Measurements from ENCODE around the gene PRKCZ.

The PRKCZ gene

GRCh38 chr1:2022063-2022770 is 28.0 kb upstream of the PRKCZ start:
- Histone ChIP-seq H3K4me1 (ENCODE audit: control insufficient read depth in 1 of 2, insufficient read depth in 1 of 2, low read depth in 1 of 2, low read length in 1 of 2) (peaks cover 0 to 8% of the 10 kb centered on the region in 2 experiments), H3K27me3 (peaks cover 86% of the 10 kb centered on the region), H3K4me3 (ENCODE audit: low read depth in 1 of 2, low read length in 1 of 2) (no peak overlapping the region), H3K27ac (no peak overlapping the region), H3K36me3 (no peaks in the 10 kb centered on the region), H3K9me3 (no peaks in the 10 kb centered on the region)
- no peak for TF ChIP-seq CTCF (IDR thresholded peaks at IDR 0.05)

- Histone ChIP-seq H3K27ac (no peak overlapping the region), H3K27me3 (peaks cover 76% of the 10 kb centered on the region), H3K9me3 (no peaks in the 10 kb centered on the region), H3K4me1 (ENCODE audit: control insufficient read depth in 1 of 2, insufficient read depth in 1 of 2, low read depth in 1 of 2, low read length in 1 of 2) (peaks cover 0 to 8% of the 10 kb centered on the region in 2 experiments), H3K4me3 (ENCODE audit: low read depth in 1 of 2, low read length in 1 of 2) (no peak overlapping the region), H3K36me3 (no peaks in the 10 kb centered on the region)
- TF ChIP-seq CTCF (IDR thresholded peaks at IDR 0.05) = no peak
These were observed 27.0 kb upstream of the PRKCZ start for GRCh38 chr1:2023187-2023586.

- H3K4me1 ChIP-seq (ENCODE audit: control insufficient read depth in 1 of 2, insufficient read depth in 1 of 2, low read depth in 1 of 2, low read length in 1 of 2) = peaks cover 0 to 8% of the 10 kb centered on the region in 2 experiments
- TF ChIP-seq CTCF (IDR thresholded peaks at IDR 0.05) = no peak
- no peaks in the 10 kb centered on the region for H3K9me3 ChIP-seq
- no peak overlapping the region for H3K27ac ChIP-seq
- H3K36me3 ChIP-seq = no peaks in the 10 kb centered on the region
- H3K4me3 ChIP-seq (ENCODE audit: low read depth in 1 of 2, low read length in 1 of 2) = no peak overlapping the region
- peaks cover 63% of the 10 kb centered on the region for H3K27me3 ChIP-seq
These were observed 25.8 kb upstream of the PRKCZ start for GRCh38 chr1:2024451-2024850.

GRCh38 chr1:2024887-2025286 is 25.3 kb upstream of the PRKCZ start:
- no peak overlapping the region for H3K27ac ChIP-seq
- TF ChIP-seq CTCF (IDR thresholded peaks at IDR 0.05) = no peak
- H3K9me3 ChIP-seq = no peaks in the 10 kb centered on the region
- H3K4me1 ChIP-seq (ENCODE audit: control insufficient read depth in 1 of 2, insufficient read depth in 1 of 2, low read depth in 1 of 2, low read length in 1 of 2) = peaks cover 0 to 8% of the 10 kb centered on the region in 2 experiments
- no peaks in the 10 kb centered on the region for H3K36me3 ChIP-seq
- H3K27me3 ChIP-seq = peaks cover 59% of the 10 kb centered on the region
- H3K4me3 ChIP-seq (ENCODE audit: low read depth in 1 of 2, low read length in 1 of 2) = no peak overlapping the region

- no peak for TF ChIP-seq CTCF (IDR thresholded peaks at IDR 0.05)
- H3K36me3 ChIP-seq = no peaks in the 10 kb centered on the region
- H3K27me3 ChIP-seq = peaks cover 52% of the 10 kb centered on the region
- H3K27ac ChIP-seq = no peak overlapping the region
- H3K9me3 ChIP-seq = no peaks in the 10 kb centered on the region
- no peak overlapping the region for H3K4me3 ChIP-seq (ENCODE audit: low read depth in 1 of 2, low read length in 1 of 2)
- H3K4me1 ChIP-seq (ENCODE audit: control insufficient read depth in 1 of 2, insufficient read depth in 1 of 2, low read depth in 1 of 2, low read length in 1 of 2) = peaks cover 0 to 8% of the 10 kb centered on the region in 2 experiments
These were observed 24.7 kb upstream of the PRKCZ start for GRCh38 chr1:2025491-2025981.
